Neural progenitor cell (in vitro differentiated cells): ENCODE data around the gene ELMO1. TPM values are rescaled to one million over a fixed set of nuclear protein-coding genes. Genes with fewer than 3 reads are reported as not detected.

ENCODE experiments used
- DNase-seq: peaks from one replicate; pipeline ENCODE4 v3.0.0-alpha.2; 2016; ENCODE audit warnings: low spot score
- H2AFZ ChIP-seq: fragments of 200-600 bp; sonication (generic); replicated peaks from 2 replicates; pipeline ENCODE4 v1.6.1; 2016; ENCODE audit warnings: antibody characterized with exemption
- H3F3A ChIP-seq: fragments of 200-600 bp; sonication (generic); 2 replicates; pipeline ENCODE4 v1.6.1; 2016; ENCODE audit warnings: antibody characterized with exemption, low read depth
- H3K27ac ChIP-seq: fragments of 200-600 bp; sonication (generic); 2 replicates; pipeline ENCODE4 v1.5.1; 2016; ENCODE audit warnings: mild to moderate bottlenecking
- H3K27me3 ChIP-seq: fragments of 200-600 bp; sonication (generic); 2 replicates; pipeline ENCODE4 v1.6.1; 2016; ENCODE audit warnings: mild to moderate bottlenecking, moderate library complexity
- H3K36me3 ChIP-seq: fragments of 200-600 bp; sonication (generic); 2 replicates; pipeline ENCODE4 v1.5.1; 2016
- H3K4me1 ChIP-seq: fragments of 200-600 bp; sonication (generic); 2 replicates; pipeline ENCODE4 v1.6.1; 2016; ENCODE audit warnings: mixed run types
- H3K4me2 ChIP-seq: fragments of 200-600 bp; sonication (generic); 2 replicates; pipeline ENCODE4 v1.6.1; 2016
- H3K4me3 ChIP-seq: fragments of 200-600 bp; sonication (generic); 2 replicates; pipeline ENCODE4 v1.5.1; 2016
- H3K79me2 ChIP-seq: fragments of 200-600 bp; sonication (generic); 2 replicates; pipeline ENCODE4 v1.6.1; 2016; ENCODE audit warnings: low read depth
- H3K9ac ChIP-seq: fragments of 200-600 bp; sonication (generic); 2 replicates; pipeline ENCODE4 v1.6.1; 2016
- H3K9me3 ChIP-seq: fragments of 200-600 bp; sonication (generic); 2 replicates; pipeline ENCODE4 v1.5.1; 2016; ENCODE audit warnings: low read depth
- H4K20me1 ChIP-seq: fragments of 200-600 bp; sonication (generic); 2 replicates; pipeline ENCODE4 v1.6.1; 2016; ENCODE audit warnings: low read depth
- H3K27ac Mint-ChIP-seq: 3 replicates; pipeline ENCODE4 v1.8.0; 2021; ENCODE audit warnings: mixed read lengths
- H3K27me3 Mint-ChIP-seq: 2 replicates; pipeline ENCODE4 v1.8.0; 2022; ENCODE audit warnings: low read depth, mild to moderate bottlenecking, inconsistent platforms, moderate library complexity, mixed read lengths; ENCODE audit not compliant: insufficient read depth
- H3K36me3 Mint-ChIP-seq: 3 replicates; pipeline ENCODE4 v1.8.0; 2021; ENCODE audit warnings: mixed read lengths
- H3K4me1 Mint-ChIP-seq: 3 replicates; pipeline ENCODE4 v1.8.0; 2021; ENCODE audit warnings: mixed read lengths
- H3K4me3 Mint-ChIP-seq: 3 replicates; pipeline ENCODE4 v1.8.0; 2021; ENCODE audit warnings: mild to moderate bottlenecking, moderate library complexity, mixed read lengths
- H3K9me3 Mint-ChIP-seq: 3 replicates; pipeline ENCODE4 v1.8.0; 2020; ENCODE audit warnings: mixed read lengths
- EZH2 ChIP-seq: fragments of 200-600 bp; sonication (generic); IDR thresholded peaks from 2 replicates; pipeline ENCODE4 v1.6.1; 2017; ENCODE audit warnings: antibody characterized with exemption, mild to moderate bottlenecking, moderate library complexity
- EZH2phosphoT487 ChIP-seq: fragments of 200-600 bp; sonication (generic); IDR thresholded peaks from 2 replicates; pipeline ENCODE4 v1.6.1; 2017; ENCODE audit warnings: antibody characterized with exemption
- total RNA-seq: library from RNA; depleted of rRNA; stranded (reverse); fragments of >200 nt; gene quantifications from 2 replicates; pipeline ENCODE4 v1.2.3, GENCODE V29; 2015; ENCODE audit warnings: low replicate concordance
- TF ChIP-seq, protein P1 (sequence below): fragments of 200-600 bp; sonication (generic); IDR thresholded peaks from 2 replicates; pipeline ENCODE4 v1.5.1; 2017; ENCODE audit warnings: antibody characterized with exemption, mild to moderate bottlenecking

Gene ELMO1
- total RNA-seq, 1 donor from 2014 or later = 22.0 TPM

DNA sequence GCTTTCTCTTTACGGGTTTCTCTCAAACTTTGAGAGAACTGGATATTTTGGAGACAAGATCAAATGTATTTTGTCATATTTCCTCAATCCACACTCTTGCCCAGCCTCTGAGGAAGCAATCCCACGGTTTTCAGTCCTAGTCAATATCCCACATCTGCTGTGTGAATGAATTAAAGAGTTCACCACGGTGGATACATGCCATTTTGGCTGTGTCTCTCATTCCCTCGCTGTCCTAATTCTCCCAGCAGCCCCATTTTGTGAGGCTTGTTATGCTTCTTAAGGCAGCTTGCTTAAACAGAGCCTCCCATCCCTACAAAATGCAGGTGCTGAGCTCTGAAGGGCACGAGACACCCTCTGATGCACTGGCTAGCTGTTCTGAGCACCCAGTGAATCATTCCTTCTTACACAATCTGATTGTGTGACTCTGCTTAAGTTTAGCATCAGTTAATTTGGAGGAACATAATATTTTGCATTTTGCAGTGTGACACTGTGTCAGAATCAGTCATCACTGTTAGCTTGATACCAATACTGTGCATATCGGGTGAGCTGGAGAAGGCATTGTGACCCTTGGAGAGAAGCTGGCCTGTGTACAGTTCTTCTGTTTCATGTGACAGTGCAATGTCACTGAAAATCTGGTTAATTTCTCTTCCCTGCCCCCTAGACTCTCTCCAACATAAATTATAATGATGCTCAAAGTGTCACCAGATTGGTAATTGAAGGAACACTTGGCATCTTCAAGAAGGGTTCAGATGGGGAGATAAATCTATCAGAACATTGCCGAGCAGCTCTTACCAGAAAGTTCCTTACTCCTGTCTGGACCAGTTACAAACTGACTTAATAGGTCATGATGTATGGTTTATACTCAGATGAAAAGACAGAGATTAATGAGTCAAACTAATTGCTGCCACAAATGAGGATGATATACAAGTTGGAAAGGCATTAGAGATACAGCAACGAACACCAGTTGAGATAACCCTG, 620.6 kb downstream of the ELMO1 start:
- Histone ChIP-seq H3F3A (no peaks in the 10 kb centered on the region), H3K9me3 (no peaks in the 10 kb centered on the region), H3K36me3 (no peaks in the 10 kb centered on the region), H3K27ac (no peak overlapping the region), H3K4me2 (no peak overlapping the region), H2AFZ (no peak overlapping the region), H3K27me3 (no peaks in the 10 kb centered on the region), H3K4me1 (peaks cover 8% of the 10 kb centered on the region), H3K4me3 (no peak overlapping the region), H3K79me2 (no peaks in the 10 kb centered on the region), H4K20me1 (no peaks in the 10 kb centered on the region), H3K9ac (no peak overlapping the region)
- Mint-ChIP-seq H3K4me3 (no peak overlapping the region), H3K27me3 (peaks cover 3% of the 10 kb centered on the region), H3K36me3 (no peaks in the 10 kb centered on the region), H3K27ac (no peak overlapping the region), H3K9me3 (peaks cover 10% of the 10 kb centered on the region), H3K4me1 (peaks cover 7% of the 10 kb centered on the region)
- no peak for DNase-seq
- TF ChIP-seq, protein P1, sequence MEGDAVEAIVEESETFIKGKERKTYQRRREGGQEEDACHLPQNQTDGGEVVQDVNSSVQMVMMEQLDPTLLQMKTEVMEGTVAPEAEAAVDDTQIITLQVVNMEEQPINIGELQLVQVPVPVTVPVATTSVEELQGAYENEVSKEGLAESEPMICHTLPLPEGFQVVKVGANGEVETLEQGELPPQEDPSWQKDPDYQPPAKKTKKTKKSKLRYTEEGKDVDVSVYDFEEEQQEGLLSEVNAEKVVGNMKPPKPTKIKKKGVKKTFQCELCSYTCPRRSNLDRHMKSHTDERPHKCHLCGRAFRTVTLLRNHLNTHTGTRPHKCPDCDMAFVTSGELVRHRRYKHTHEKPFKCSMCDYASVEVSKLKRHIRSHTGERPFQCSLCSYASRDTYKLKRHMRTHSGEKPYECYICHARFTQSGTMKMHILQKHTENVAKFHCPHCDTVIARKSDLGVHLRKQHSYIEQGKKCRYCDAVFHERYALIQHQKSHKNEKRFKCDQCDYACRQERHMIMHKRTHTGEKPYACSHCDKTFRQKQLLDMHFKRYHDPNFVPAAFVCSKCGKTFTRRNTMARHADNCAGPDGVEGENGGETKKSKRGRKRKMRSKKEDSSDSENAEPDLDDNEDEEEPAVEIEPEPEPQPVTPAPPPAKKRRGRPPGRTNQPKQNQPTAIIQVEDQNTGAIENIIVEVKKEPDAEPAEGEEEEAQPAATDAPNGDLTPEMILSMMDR = no peak
- no peak for TF ChIP-seq EZH2
- no peak for TF ChIP-seq EZH2phosphoT487

DNA sequence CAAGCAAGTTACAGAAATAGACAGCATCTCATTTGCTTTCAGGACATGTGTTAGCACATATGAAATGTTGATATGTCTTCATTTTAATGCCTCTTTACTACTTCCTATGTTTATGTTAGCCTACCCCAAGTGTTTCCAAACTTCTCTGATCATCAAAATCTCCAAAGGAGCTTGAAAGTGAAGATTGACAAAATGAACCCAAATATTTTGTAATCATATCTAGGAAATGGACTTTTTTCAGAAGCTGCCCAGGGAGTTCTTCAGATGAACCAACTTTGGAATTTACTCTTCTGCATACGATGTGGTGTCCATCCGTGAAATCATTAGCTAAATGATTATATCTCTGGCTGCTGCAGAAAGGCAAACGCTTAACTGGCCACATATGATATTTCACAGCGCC, 623.2 kb downstream of the ELMO1 start:
- Histone ChIP-seq H3K36me3 (no peaks in the 10 kb centered on the region), H2AFZ (no peak overlapping the region), H3K4me1 (no peaks in the 10 kb centered on the region), H3K27ac (no peak overlapping the region), H3K79me2 (no peaks in the 10 kb centered on the region), H3K27me3 (no peaks in the 10 kb centered on the region), H3F3A (no peaks in the 10 kb centered on the region), H4K20me1 (no peaks in the 10 kb centered on the region), H3K4me3 (no peak overlapping the region), H3K4me2 (no peak overlapping the region), H3K9ac (no peak overlapping the region), H3K9me3 (no peaks in the 10 kb centered on the region)
- Mint-ChIP-seq H3K9me3 (peaks cover 7% of the 10 kb centered on the region), H3K27me3 (peaks cover 5% of the 10 kb centered on the region), H3K4me3 (no peak overlapping the region), H3K36me3 (no peaks in the 10 kb centered on the region), H3K27ac (no peak overlapping the region), H3K4me1 (no peaks in the 10 kb centered on the region)
- no peak for DNase-seq
- no peak for TF ChIP-seq EZH2phosphoT487
- TF ChIP-seq, protein P1 = no peak
- no peak for TF ChIP-seq EZH2

DNA sequence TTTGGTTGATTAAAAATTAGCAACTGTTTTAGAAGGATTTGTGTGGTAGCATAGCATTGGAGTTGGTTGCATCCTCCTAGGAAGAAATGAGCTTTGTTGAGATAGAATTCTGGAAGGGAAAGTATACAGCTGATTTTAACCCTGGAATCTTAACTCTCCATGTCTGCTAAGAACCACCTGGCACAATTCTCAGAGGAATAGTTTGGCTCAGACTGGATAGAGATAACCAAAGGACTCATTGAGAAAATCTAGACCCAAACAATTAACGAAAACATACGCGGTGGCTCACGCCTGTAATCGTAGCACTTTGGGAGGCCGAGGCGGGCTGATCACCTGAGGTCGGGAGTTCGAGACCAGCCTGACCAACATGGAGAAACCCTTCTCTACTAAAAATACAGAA, 625.3 kb downstream of the ELMO1 start:
- Mint-ChIP-seq H3K36me3 (no peaks in the 10 kb centered on the region), H3K4me3 (no peak overlapping the region), H3K27ac (no peak overlapping the region), H3K4me1 (no peaks in the 10 kb centered on the region), H3K9me3 (no peaks in the 10 kb centered on the region), H3K27me3 (peaks cover 5% of the 10 kb centered on the region)
- Histone ChIP-seq H3K79me2 (no peaks in the 10 kb centered on the region), H3K4me2 (no peak overlapping the region), H4K20me1 (no peaks in the 10 kb centered on the region), H3K9ac (no peak overlapping the region), H3K27ac (no peak overlapping the region), H3F3A (no peaks in the 10 kb centered on the region), H3K36me3 (no peaks in the 10 kb centered on the region), H3K4me1 (no peaks in the 10 kb centered on the region), H3K9me3 (no peaks in the 10 kb centered on the region), H3K27me3 (no peaks in the 10 kb centered on the region), H3K4me3 (no peak overlapping the region), H2AFZ (no peak overlapping the region)
- TF ChIP-seq EZH2 (no peak), EZH2phosphoT487 (no peak)
- TF ChIP-seq, protein P1 = no peak
- no peak for DNase-seq
